Skeletal muscle tissue (tissue), 4 donors: Measurements from ENCODE around the gene KDM4B. TPM values are rescaled to one million over a fixed set of nuclear protein-coding genes. Genes with fewer than 3 reads are reported as not detected.

Experiments used
- H3K27ac ChIP-seq: one replicate; pipeline ENCODE4 v1.7.0; 2013; ENCODE audit warnings: mild to moderate bottlenecking, low read depth, low read length, inconsistent platforms
- H3K27me3 ChIP-seq, 3 donors: one replicate each; pipeline ENCODE4 v1.7.0; 2013; ENCODE audit warnings: low read length in 3 of 3; ENCODE audit not compliant: control insufficient read depth in 3 of 3, insufficient read depth in 3 of 3
- H3K36me3 ChIP-seq, 3 donors: one replicate each; pipeline ENCODE4 v1.7.0; 2013; ENCODE audit warnings: low read length in 3 of 3; ENCODE audit not compliant: control insufficient read depth in 3 of 3, insufficient read depth in 3 of 3
- H3K4me1 ChIP-seq, 3 donors: one replicate each; pipeline ENCODE4 v1.7.0; 2013; ENCODE audit warnings: low read length in 3 of 3, mild to moderate bottlenecking in 3 of 3; ENCODE audit not compliant: control insufficient read depth in 3 of 3, insufficient read depth in 3 of 3
- H3K4me3 ChIP-seq, 3 donors: one replicate each; pipeline ENCODE4 v1.7.0; 2013; ENCODE audit warnings: low read length in 3 of 3
- H3K9ac ChIP-seq, 3 donors: one replicate each; pipeline ENCODE4 v1.7.0; 2013; ENCODE audit warnings: low read length in 3 of 3, mild to moderate bottlenecking in 3 of 3, moderate library complexity in 2 of 3, low read depth in 1 of 3
- H3K9me3 ChIP-seq, 3 donors: one replicate each; pipeline ENCODE4 v1.7.0; 2013; ENCODE audit warnings: low read length in 3 of 3; ENCODE audit not compliant: control insufficient read depth in 3 of 3
- total RNA-seq: library from RNA; depleted of rRNA; stranded (reverse); fragments of >200 nt; gene quantifications from one replicate; pipeline ENCODE4 v1.2.3, GENCODE V29; 2014
- donor health status: Osteomylitis.

The KDM4B gene
- total RNA-seq, 1 donor from 2014 or later = 11.5 TPM

DNA sequence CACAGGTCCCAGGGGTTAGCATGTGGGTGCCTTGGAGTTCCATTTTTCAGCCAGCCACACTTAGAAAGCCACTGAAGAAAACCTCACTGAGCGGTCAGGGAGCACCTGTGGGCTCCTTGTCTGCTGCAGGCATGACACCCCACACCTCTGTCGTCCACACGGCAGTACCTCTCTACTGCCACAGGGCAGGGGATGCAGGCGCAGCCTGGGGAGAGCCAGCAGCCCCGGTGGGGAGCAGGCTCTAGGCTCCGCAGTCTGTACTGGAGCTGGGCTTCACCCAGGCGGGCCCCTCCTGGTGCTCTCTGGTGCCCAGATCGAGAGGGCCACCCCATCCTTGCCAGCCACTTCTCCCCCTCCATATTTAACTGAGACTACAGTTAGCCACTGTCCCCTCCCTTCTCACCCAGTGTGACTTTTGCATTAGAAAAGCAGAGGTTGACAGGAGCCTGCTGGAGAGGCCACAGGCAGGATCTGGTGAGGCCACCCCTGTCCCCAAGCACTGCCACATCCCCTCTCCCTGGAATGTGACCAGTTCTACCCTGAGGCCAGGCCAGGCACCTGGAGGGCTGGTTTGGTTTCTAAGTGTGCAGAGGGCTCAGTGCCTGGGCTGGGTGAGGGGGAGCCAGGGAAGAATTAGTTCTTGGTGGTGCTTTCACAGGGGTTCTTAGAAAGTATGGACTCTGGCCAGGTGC, 104.4 kb downstream of the KDM4B start:
- peaks cover 0 to 6% (median 3%) of the 10 kb centered on the region in 3 donors for H3K4me1 ChIP-seq
- no peak overlapping the region for H3K4me3 ChIP-seq
- no peak overlapping the region for H3K27ac ChIP-seq
- H3K9me3 ChIP-seq = no peaks in the 10 kb centered on the region
- no peak overlapping the region for H3K9ac ChIP-seq
- H3K36me3 ChIP-seq = peaks cover 5 to 20% (median 11%) of the 10 kb centered on the region in 3 donors
- no peaks in the 10 kb centered on the region for H3K27me3 ChIP-seq

- Histone ChIP-seq H3K27me3 (no peaks in the 10 kb centered on the region), H3K9me3 (no peaks in the 10 kb centered on the region), H3K27ac (no peak overlapping the region), H3K36me3 (peaks cover 9 to 29% (median 14%) of the 10 kb centered on the region in 3 donors), H3K9ac (no peak overlapping the region), H3K4me1 (peaks cover 0 to 6% (median 3%) of the 10 kb centered on the region in 3 donors), H3K4me3 (no peak overlapping the region)
Observed at GRCh38 chr19:5074407-5074806, 105.5 kb downstream of the KDM4B start.

- H3K27ac ChIP-seq = no peak overlapping the region
- no peak overlapping the region for H3K9ac ChIP-seq
- H3K4me1 ChIP-seq = peaks cover 0 to 6% (median 3%) of the 10 kb centered on the region in 3 donors
- H3K36me3 ChIP-seq = peaks cover 10 to 29% (median 15%) of the 10 kb centered on the region in 3 donors
- H3K27me3 ChIP-seq = no peaks in the 10 kb centered on the region
- no peak overlapping the region for H3K4me3 ChIP-seq
- H3K9me3 ChIP-seq = no peaks in the 10 kb centered on the region
Observed at GRCh38 chr19:5074830-5075394, 106.0 kb downstream of the KDM4B start.

DNA sequence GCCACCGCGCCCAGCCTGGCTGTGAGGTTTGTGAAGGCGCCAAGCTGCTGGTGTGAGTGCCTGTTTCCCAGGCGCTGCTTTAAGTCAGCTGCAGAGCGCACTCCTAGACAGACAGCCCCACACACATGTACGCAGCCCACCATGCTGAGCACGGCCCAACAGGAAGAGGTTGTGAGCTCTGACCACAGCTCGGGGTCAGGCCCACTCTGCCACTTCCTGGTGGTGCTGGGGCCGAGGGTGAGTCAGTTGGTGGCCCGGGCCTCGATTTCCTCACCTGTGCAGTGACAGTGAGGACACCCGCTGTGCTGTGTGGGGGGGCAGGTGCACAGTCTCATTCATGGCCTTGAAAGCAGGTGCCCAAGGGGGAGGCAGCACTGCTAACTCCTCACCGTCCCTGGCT, 106.7 kb downstream of the KDM4B start:
- Histone ChIP-seq H3K27me3 (no peaks in the 10 kb centered on the region), H3K9ac (no peak overlapping the region), H3K4me3 (no peak overlapping the region), H3K36me3 (peaks cover 13 to 32% (median 21%) of the 10 kb centered on the region in 3 donors), H3K9me3 (no peaks in the 10 kb centered on the region), H3K4me1 (peaks cover 0 to 6% (median 3%) of the 10 kb centered on the region in 3 donors), H3K27ac (no peak overlapping the region)

GRCh38 chr19:5076440-5077208, 107.7 kb downstream of the KDM4B start:
- H3K27ac ChIP-seq = no peak overlapping the region
- no peaks in the 10 kb centered on the region for H3K9me3 ChIP-seq
- peaks cover 0 to 6% (median under 1%) of the 10 kb centered on the region in 3 donors for H3K4me1 ChIP-seq
- no peak overlapping the region for H3K4me3 ChIP-seq
- H3K27me3 ChIP-seq = no peaks in the 10 kb centered on the region
- H3K9ac ChIP-seq = no peak overlapping the region
- H3K36me3 ChIP-seq = peaks cover 19 to 37% (median 32%) of the 10 kb centered on the region in 3 donors

- H3K27ac ChIP-seq = no peak overlapping the region
- no peak overlapping the region for H3K9ac ChIP-seq
- no peaks in the 10 kb centered on the region for H3K9me3 ChIP-seq
- no peak overlapping the region for H3K4me3 ChIP-seq
- peaks cover 0 to under 1% (median 0%) of the 10 kb centered on the region in 3 donors for H3K4me1 ChIP-seq
- no peaks in the 10 kb centered on the region for H3K27me3 ChIP-seq
- H3K36me3 ChIP-seq = peaks cover 22 to 39% (median 33%) of the 10 kb centered on the region in 3 donors
Observed at GRCh38 chr19:5077209-5077515, 108.2 kb downstream of the KDM4B start.

DNA sequence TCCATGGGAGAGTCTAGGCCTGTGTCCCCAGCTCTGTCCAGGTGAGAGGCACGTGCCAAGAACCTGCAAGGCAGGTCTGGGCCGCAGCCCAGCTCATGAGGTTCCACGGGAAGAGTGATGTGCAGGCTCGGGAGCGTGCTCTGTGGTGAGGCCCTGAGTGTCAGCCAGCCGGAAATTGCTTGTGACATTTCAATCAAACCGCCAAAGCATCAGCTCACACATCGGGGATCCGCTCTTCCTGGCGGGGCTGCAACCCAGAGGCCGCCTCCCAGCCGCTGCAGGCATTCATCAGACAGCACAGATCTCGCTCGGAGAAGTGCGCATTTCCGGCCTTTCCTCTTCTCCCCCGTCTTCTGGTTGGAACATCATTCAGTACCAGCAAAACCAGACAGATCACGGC, 109.3 kb downstream of the KDM4B start:
- H3K27me3 ChIP-seq = no peaks in the 10 kb centered on the region
- H3K9ac ChIP-seq = no peak overlapping the region
- no peaks in the 10 kb centered on the region for H3K9me3 ChIP-seq
- no peak overlapping the region for H3K4me3 ChIP-seq
- H3K27ac ChIP-seq = no peak overlapping the region
- peaks cover 32 to 44% (median 39%) of the 10 kb centered on the region in 3 donors for H3K36me3 ChIP-seq
- H3K4me1 ChIP-seq = no peaks in the 10 kb centered on the region

- Histone ChIP-seq H3K27me3 (no peaks in the 10 kb centered on the region), H3K36me3 (peaks cover 34 to 48% (median 42%) of the 10 kb centered on the region in 3 donors), H3K9ac (no peak overlapping the region), H3K27ac (no peak overlapping the region), H3K4me3 (no peak overlapping the region), H3K4me1 (no peaks in the 10 kb centered on the region), H3K9me3 (no peaks in the 10 kb centered on the region)
Observed at GRCh38 chr19:5078666-5079065, 109.8 kb downstream of the KDM4B start.

DNA sequence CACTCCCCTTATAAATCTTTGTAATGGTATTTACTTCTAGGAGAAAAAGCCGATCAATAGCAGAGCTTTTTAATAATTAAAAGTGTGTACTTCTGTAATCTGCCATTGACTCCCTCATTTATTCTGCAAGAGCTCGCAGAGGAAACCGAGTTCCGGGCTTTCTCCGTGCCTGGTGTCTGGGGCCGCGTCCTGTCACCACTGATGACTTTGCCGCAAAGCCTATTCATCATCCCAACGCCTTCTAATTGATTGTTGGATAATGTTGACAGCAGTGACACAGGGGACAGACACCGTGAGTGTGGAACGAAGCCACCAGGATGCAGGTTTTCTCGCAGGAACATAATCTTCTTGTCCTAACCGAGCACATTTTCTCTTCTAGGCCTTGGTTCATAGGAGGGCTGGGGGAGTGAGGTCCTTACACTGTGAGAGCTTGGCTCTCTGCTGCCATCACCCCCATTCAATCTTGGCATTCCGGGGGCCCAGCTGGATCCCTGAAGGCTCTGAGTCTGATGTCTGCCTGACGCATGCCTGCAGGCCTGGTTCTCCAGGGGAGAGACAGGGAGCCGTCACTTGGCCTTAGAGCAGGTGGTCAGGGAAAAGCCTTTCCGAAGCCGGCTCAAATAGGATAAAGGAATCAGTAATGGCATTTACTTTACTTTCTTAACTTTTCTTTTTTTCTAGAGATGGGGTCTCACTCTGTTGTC, 110.3 kb downstream of the KDM4B start:
- H3K4me3 ChIP-seq = no peak overlapping the region
- peaks cover 34 to 48% (median 42%) of the 10 kb centered on the region in 3 donors for H3K36me3 ChIP-seq
- no peaks in the 10 kb centered on the region for H3K27me3 ChIP-seq
- H3K27ac ChIP-seq = no peak overlapping the region
- H3K9me3 ChIP-seq = no peaks in the 10 kb centered on the region
- H3K4me1 ChIP-seq = no peaks in the 10 kb centered on the region
- H3K9ac ChIP-seq = no peak overlapping the region
